NCI-H1436 (cell line): Measurements from ENCODE around the gene ASXL1.

ENCODE experiments used
- DNase-seq: peaks from one replicate; lab custom pipeline; 2025; lab: John Stamatoyannopoulos, UW

Gene ASXL1

DNA sequence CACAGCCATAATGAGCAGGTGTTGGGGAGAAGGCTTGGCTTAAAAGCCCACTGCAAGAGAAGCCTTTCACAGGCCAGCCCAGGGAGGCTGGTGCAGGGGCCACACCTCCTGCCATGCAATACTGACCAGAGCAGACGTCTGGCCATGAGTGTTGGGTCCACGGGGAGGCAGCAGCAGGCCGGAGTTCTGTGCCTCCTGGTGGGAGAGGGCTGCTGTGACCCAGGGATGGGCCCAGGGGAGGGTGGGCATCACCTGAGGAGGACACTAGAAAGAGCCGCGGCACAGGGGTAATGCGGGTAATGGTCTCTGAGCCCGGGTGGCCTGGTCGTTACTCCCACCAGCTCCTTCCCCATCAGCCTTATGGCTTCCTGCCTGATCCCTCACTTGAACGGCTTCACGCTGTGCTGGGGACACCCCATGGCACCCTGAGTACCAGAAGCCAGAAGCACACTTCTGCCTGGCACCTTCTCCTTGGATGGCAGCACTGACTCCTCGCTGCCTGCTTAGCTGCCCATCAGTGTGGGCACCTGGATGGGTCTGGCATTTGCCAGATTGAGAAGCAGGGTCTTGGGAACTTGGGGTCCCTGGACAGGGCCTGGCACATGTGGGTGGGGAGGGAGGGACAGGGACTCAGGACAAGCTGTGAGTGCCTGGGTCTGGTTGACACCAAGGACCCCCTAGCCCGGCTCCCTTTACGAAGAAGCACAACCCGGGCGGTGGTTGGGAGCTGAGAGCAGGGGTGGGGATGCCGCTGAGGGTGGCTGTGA, 108.8 kb downstream of the ASXL1 start:
- DNase-seq, result no peak

GRCh38 chr20:32467506-32468312, 109.6 kb downstream of the ASXL1 start:
- DNase-seq, result no peak

DNA sequence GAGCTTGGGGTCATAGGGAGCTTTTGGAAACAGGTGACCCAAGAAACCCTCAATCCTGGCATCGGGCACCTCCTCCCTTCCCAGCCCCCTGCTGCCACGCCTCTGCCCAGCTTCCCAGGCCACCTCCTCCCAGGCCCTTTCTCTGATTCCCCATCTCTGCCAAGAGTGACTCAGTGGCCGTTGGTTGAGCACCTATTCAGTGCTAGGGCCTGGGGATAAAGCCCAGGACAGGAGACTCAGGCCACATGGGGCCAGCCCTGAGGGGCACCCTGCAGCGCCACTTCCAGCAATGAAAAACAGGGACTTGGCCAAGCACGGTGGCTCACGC, 110.1 kb downstream of the ASXL1 start:
- no peak for DNase-seq

DNA sequence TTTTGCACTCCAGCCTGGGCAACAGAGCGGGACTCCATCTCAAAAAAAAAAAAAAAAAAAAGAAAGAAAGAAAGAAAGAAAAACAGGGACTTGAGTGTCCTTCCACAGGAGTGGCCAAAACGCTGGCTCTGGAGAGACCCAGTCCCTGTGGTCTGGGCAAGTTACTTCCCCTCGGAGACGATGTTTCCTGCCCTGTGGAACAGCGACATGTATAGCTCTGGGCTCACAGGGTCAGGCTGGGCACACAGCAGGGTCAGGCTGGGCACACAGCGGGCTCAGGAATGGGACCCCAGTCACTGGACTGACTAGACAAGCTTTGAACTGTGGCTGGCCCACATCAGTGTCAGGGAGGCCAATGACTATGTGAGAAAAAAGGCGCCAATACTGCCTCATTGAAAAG, 110.7 kb downstream of the ASXL1 start:
- DNase-seq, result no peak

DNA sequence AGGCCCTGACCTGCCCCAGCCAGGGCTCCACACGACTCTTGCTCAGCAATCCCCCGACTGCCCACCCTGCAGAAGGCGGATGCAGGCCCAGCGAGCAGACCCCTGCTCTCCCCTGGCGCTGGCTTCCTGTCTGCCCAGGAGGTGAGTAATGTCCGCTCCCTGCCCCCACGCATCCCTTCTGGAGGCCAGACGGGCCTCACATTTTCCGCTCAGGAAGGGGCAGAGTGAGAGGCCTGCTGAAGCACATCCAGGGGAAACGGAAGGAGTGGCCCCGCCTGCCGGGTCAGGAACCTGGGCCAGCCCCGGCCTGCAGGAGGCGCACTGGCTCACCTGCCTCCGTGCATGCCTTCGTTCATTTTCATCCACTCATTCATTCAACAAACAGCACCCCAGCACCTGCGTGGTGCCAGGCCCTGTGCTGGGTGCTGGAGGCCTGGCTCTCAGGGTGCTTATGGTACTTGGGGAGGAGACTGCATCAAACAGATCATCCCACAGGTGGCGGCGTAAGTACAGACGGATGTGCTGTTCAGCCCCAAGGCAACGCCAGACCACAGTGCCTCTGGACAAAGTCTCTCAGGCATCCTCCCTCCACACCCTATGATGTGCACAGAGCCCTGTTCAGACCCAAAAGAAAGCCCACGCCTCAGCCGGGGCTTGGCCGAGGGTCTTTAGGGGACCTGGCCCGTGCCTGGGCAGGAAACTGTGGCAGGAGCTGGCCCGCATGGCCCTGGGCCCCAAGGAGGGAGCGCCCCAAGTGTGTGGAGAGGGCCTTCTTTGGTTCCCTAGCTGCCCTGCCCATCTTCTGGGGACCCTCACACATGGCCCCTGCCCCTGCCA, 112.1 kb downstream of the ASXL1 start:
- DNase-seq, result no peak

DNA sequence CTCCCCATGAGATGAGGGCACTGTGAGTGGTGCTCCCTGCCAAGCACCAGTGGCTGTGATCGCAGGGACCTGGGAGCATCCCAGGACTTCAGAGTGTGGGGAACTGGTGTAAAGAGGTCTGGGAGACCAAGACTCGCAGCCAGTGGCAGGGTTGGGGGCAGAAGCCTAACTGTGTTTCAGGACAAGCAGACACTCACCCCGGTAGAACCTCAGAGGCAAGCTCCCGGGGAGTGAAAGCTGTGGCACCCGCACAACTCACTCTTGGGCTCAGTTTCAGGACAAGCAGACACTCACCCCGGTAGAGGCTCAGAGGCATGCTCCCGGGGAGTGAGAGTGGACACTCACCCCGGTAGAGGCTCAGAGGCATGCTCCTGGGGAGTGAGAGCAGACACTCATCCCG, 112.8 kb downstream of the ASXL1 start:
- no peak for DNase-seq

DNA sequence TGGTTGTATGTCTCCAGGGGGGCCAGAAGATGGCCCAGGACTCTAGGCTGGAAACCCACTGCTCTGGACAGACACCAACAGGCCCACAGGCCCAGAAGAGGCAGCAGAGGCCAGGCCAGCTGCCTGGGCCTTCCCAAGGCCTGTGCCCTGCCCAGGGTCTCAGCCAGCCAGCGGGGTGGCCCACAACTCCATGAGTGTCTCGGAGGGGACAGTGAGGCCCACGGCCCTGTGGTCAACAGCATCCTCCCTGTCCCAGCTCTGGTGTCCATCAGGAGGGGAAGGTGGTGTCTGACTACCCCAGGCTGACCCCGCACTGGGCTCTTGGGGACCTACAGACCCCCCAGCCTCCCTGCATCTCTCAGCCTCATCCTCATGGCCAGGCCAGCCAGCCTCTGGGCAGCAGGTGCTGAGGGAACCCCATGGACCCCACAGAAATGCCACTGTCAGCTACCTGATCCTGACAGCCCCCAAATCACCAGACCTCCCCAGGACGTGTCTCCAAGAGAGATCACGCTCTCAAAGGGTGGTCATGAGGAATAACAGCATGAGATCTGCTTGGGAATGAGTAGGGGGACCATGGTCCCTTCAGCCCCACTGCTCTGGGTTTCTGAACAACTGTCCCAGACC, 114.6 kb downstream of the ASXL1 start:
- no peak for DNase-seq

- no peak for DNase-seq
These were observed 115.3 kb downstream of the ASXL1 start for GRCh38 chr20:32473231-32474008.

GRCh38 chr20:32474009-32474716, 116.0 kb downstream of the ASXL1 start:
- no peak for DNase-seq

GRCh38 chr20:32474717-32474966, 116.5 kb downstream of the ASXL1 start:
- no peak for DNase-seq

- DNase-seq, result no peak
These were observed 117.1 kb downstream of the ASXL1 start for GRCh38 chr20:32474967-32475811.

GRCh38 chr20:32476684-32477593, 118.8 kb downstream of the ASXL1 start:
- DNase-seq, result no peak

GRCh38 chr20:32477594-32478512, 119.7 kb downstream of the ASXL1 start:
- DNase-seq, result no peak

GRCh38 chr20:32478576-32478975, 120.4 kb downstream of the ASXL1 start:
- no peak for DNase-seq

GRCh38 chr20:32479012-32479411, 120.9 kb downstream of the ASXL1 start:
- no peak for DNase-seq

- DNase-seq, result no peak
These were observed 121.6 kb downstream of the ASXL1 start for GRCh38 chr20:32479697-32480171.

GRCh38 chr20:32480371-32481241, 122.5 kb downstream of the ASXL1 start:
- DNase-seq, result no peak
